HG03025 (cell line): ENCODE results near the gene GRID1.

Source experiments
- ATAC-seq: cut with Tn5 transposase; IDR thresholded peaks from one replicate; pipeline ENCODE4 v1.9.1; 2021; ENCODE audit warnings: mild to moderate bottlenecking, moderate library complexity; ENCODE audit not compliant: unreplicated experiment, low FRiP score

GRID1 gene

GRCh38 chr10:86371116-86371515 lies 4.5 kb upstream of the GRID1 start:
- ATAC-seq = no peak

GRCh38 chr10:86370006-86370585 lies 3.5 kb upstream of the GRID1 start:
- no peak for ATAC-seq

- ATAC-seq = no peak
Observed at GRCh38 chr10:86368987-86369386, 2.4 kb upstream of the GRID1 start.

GRCh38 chr10:86368046-86368445 lies 1.5 kb upstream of the GRID1 start:
- ATAC-seq = no peak

GRCh38 chr10:86367152-86367951 lies 757 bp upstream of the GRID1 start:
- ATAC-seq = no peak

- no peak for ATAC-seq
Observed at GRCh38 chr10:86366902-86367151, 232 bp upstream of the GRID1 start.

GRCh38 chr10:86365346-86366032 lies 1.1 kb downstream of the GRID1 start:
- no peak for ATAC-seq

- no peak for ATAC-seq
Observed at GRCh38 chr10:86364491-86365345, 1.9 kb downstream of the GRID1 start.

- ATAC-seq = no peak
Observed at GRCh38 chr10:86363833-86364490, 2.6 kb downstream of the GRID1 start.

GRCh38 chr10:86363184-86363832 lies 3.3 kb downstream of the GRID1 start:
- ATAC-seq = no peak

- no peak for ATAC-seq
Observed at GRCh38 chr10:86362586-86363183, 3.9 kb downstream of the GRID1 start.

- ATAC-seq = no peak
Observed at GRCh38 chr10:86362129-86362527, 4.5 kb downstream of the GRID1 start.

GRCh38 chr10:86361156-86362128 lies 5.2 kb downstream of the GRID1 start:
- ATAC-seq = no peak

GRCh38 chr10:86360657-86361056 lies 5.9 kb downstream of the GRID1 start:
- no peak for ATAC-seq

GRCh38 chr10:86359954-86360353 lies 6.6 kb downstream of the GRID1 start:
- ATAC-seq = no peak

- no peak for ATAC-seq
Observed at GRCh38 chr10:86359111-86359510, 7.5 kb downstream of the GRID1 start.

GRCh38 chr10:86357676-86358075 lies 8.9 kb downstream of the GRID1 start:
- no peak for ATAC-seq

GRCh38 chr10:86357041-86357440 lies 9.6 kb downstream of the GRID1 start:
- ATAC-seq = no peak
